MCF 10A (cell line): Measurements from ENCODE around the gene DGKI. TPM values are rescaled to one million over a fixed set of nuclear protein-coding genes. Genes with fewer than 3 reads are reported as not detected.

ENCODE experiments used
- BruUV-seq: library from RNA; stranded (reverse); fragments of 400-500 nt; replicated peaks from 2 replicates; lab custom pipeline; 2021; lab: Mats Ljungman, UMichigan
- CTCF ChIA-PET: fragments of 300-600 bp; sonication (Branson Sonifier 250); formaldehyde crosslinking; extraction: SDS; loops from one replicate; lab custom pipeline; 2021; ENCODE audit warnings: antibody characterized with exemption, inconsistent platforms; lab: Yijun Ruan, JAX
- POLR2A ChIA-PET: fragments of 300-600, 350-650 bp; sonication (Branson Sonifier 250); formaldehyde crosslinking; extraction: SDS; loops from one replicate; lab custom pipeline; 2020; ENCODE audit warnings: antibody characterized with exemption, inconsistent platforms; lab: Yijun Ruan, JAX
- DNase-seq: peaks from one replicate; pipeline ENCODE4 v3.0.0-alpha.2; 2018; ENCODE audit not compliant: unreplicated experiment
- H3K27ac Mint-ChIP-seq: one replicate; pipeline ENCODE4 v1.8.0; 2022; ENCODE audit warnings: mild to moderate bottlenecking, low read depth, mixed read lengths; ENCODE audit not compliant: unreplicated experiment
- H3K27me3 Mint-ChIP-seq: one replicate; pipeline ENCODE4 v1.8.0; 2022; ENCODE audit warnings: mixed read lengths; ENCODE audit not compliant: insufficient read depth, unreplicated experiment
- H3K36me3 Mint-ChIP-seq: one replicate; pipeline ENCODE4 v1.8.0; 2022; ENCODE audit warnings: mild to moderate bottlenecking, moderate library complexity, mixed read lengths; ENCODE audit not compliant: insufficient read depth, unreplicated experiment
- H3K4me1 Mint-ChIP-seq: one replicate; pipeline ENCODE4 v1.8.0; 2022; ENCODE audit warnings: mixed read lengths; ENCODE audit not compliant: insufficient read depth, unreplicated experiment
- H3K4me3 Mint-ChIP-seq: one replicate; pipeline ENCODE4 v1.8.0; 2022; ENCODE audit warnings: mild to moderate bottlenecking, moderate library complexity, mixed read lengths; ENCODE audit not compliant: unreplicated experiment
- H3K9me3 Mint-ChIP-seq: one replicate; pipeline ENCODE4 v1.8.0; 2022; ENCODE audit warnings: mixed read lengths; ENCODE audit not compliant: unreplicated experiment
- CTCF ChIP-seq: fragments of 200-600 bp; IDR thresholded peaks from one replicate; pipeline ENCODE4 v1.8.0; 2022; ENCODE audit warnings: antibody characterized with exemption, mild to moderate bottlenecking; ENCODE audit not compliant: unreplicated experiment
- intact Hi-C: fragments of 100-400 bp; cut with micrococcal nuclease; formaldehyde crosslinking; loops from 2 replicates; pipeline ENCODE4 v1.14.1; 2022
- total RNA-seq: library from RNA; stranded (reverse); gene quantifications from 2 replicates; pipeline ENCODE4 v1.2.3, GENCODE V29; 2022

The DGKI gene
- total RNA-seq, 1 experiment from 2014 or later: 1.4 TPM

GRCh38 chr7:137741443-137741842 lies 105.3 kb downstream of the DGKI start:
- no peaks in the 10 kb centered on the region for H3K27me3 Mint-ChIP-seq
- H3K4me1 Mint-ChIP-seq: no peaks in the 10 kb centered on the region
- intact Hi-C loops: no loop called here
- no peak overlapping the region for H3K27ac Mint-ChIP-seq
- DNase-seq: no peak
- TF ChIP-seq CTCF: no peak
- no TSS peak for BruUV-seq
- H3K36me3 Mint-ChIP-seq: no peaks in the 10 kb centered on the region
- POLR2A ChIA-PET: no interaction called here
- CTCF ChIA-PET: interaction anchor here (0.6 to 0.9 kb wide), 2 partner anchors 9 to 544 kb away, joined by 3 read pairs; no protein-coding TSS in a partner anchor
- H3K4me3 Mint-ChIP-seq: no peak overlapping the region
- no peaks in the 10 kb centered on the region for H3K9me3 Mint-ChIP-seq

GRCh38 chr7:137734221-137734620 lies 112.6 kb downstream of the DGKI start:
- peaks cover 9% of the 10 kb centered on the region for H3K4me1 Mint-ChIP-seq
- no peaks in the 10 kb centered on the region for H3K36me3 Mint-ChIP-seq
- TF ChIP-seq CTCF: no peak
- intact Hi-C loops: no loop called here
- no peak for DNase-seq
- no peaks in the 10 kb centered on the region for H3K9me3 Mint-ChIP-seq
- CTCF ChIA-PET: interaction anchor here (0.5 kb wide), 1 partner anchor 420 kb away, joined by 4 read pairs; no protein-coding TSS in a partner anchor
- H3K27me3 Mint-ChIP-seq: no peaks in the 10 kb centered on the region
- no TSS peak for BruUV-seq
- H3K27ac Mint-ChIP-seq: no peak overlapping the region
- POLR2A ChIA-PET: no interaction called here
- no peak overlapping the region for H3K4me3 Mint-ChIP-seq

GRCh38 chr7:137732168-137732567 lies 114.6 kb downstream of the DGKI start:
- DNase-seq: no peak
- no peak for TF ChIP-seq CTCF
- ChIA-PET POLR2A (no interaction called here), CTCF (interaction anchor here (0.6 to 1.0 kb wide), 4 partner anchors 9 to 1401 kb away, joined by 3 to 5 read pairs (median 4); a partner anchor contains a TSS)
- Mint-ChIP-seq H3K27ac (no peak overlapping the region), H3K9me3 (no peaks in the 10 kb centered on the region), H3K4me1 (peaks cover 9% of the 10 kb centered on the region), H3K4me3 (no peak overlapping the region), H3K36me3 (no peaks in the 10 kb centered on the region), H3K27me3 (no peaks in the 10 kb centered on the region)
- intact Hi-C loops: no loop called here
- no TSS peak for BruUV-seq

- no peak for DNase-seq
- Mint-ChIP-seq H3K27ac (no peak overlapping the region), H3K4me3 (no peak overlapping the region), H3K9me3 (no peaks in the 10 kb centered on the region), H3K4me1 (peaks cover 9% of the 10 kb centered on the region), H3K27me3 (no peaks in the 10 kb centered on the region), H3K36me3 (no peaks in the 10 kb centered on the region)
- TF ChIP-seq CTCF: no peak
- ChIA-PET CTCF (interaction anchor here (0.6 kb wide), 1 partner anchor 50 kb away, joined by 3 read pairs; no protein-coding TSS in a partner anchor), POLR2A (no interaction called here)
- intact Hi-C loops: no loop called here
- BruUV-seq: no TSS peak
Observed at GRCh38 chr7:137731436-137731835, 115.3 kb downstream of the DGKI start.
